ENCODE results near the gene GTPBP10. TPM values are rescaled to one million over a fixed set of nuclear protein-coding genes. Genes with fewer than 3 reads are reported as not detected.

The GTPBP10 gene
- total RNA-seq, 1 donor from 2014 or later: 9.0 TPM

DNA sequence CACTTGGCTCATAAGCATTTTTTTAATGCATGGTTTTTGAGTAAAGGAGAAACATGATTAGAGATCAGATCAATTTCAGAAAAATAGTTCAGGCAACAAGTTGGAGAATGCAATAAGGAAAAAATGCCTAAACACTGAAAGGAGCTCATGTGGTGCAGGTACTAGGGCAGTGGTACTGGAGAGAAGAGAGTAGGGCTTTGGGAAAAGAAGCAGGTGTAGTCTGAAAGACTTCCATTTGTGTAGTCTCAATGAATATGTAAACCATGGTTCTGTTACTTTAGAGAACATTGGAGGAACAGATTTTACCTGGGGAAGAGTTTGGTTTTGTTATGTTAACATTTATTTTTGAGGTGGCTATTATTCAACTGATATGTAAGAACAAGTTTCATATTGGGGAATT is 5.5 kb downstream of the GTPBP10 start:
- DNase-seq (ENCODE audit: extremely low read depth, low read depth, low spot score): no peak

GRCh38 chr7:90383422-90383821 is 36.9 kb downstream of the GTPBP10 start:
- no peak for DNase-seq (ENCODE audit: extremely low read depth, low read depth, low spot score)

- peak; percentile 29 for DNase-seq (ENCODE audit: extremely low read depth, low read depth, low spot score)
Observed at GRCh38 chr7:90383861-90384260, 37.3 kb downstream of the GTPBP10 start.

GRCh38 chr7:90384433-90384832 is 37.9 kb downstream of the GTPBP10 start:
- DNase-seq (ENCODE audit: extremely low read depth, low read depth, low spot score): no peak

DNA sequence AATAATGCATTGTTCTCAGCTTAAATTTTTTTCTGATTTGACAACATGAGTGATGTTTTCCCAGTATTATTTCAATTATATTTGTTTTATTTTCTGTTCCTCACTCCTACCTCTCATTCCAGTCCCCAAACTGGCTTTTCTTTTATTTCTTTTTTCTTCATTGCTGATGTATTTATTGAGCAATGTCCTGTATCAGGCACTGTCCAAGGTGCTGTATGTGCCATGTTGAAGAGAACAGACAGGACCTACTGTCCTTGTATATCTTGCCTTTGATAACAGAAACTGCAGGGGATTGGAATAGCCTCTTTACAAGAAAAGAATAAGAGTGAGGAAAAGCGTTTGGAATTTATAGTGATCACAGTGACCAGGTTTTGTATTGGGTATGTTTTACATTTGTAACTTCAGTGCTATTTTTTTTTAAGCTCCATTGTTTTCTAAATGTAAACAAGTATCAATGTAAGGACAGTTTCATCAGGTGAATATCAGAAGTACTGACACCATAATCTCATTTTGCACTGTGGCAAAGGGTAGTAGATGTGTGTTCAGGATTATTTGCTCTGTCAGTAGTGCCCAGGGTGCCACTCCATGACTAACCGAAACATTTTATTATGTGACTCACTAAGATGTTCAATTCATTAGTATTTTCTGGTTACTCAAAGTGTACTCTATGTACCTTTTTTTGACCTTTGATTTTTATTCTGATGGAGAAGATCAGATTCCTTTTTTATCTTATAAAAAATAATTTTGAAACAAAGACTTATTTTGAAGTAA is 41.1 kb downstream of the GTPBP10 start:
- no peak for DNase-seq (ENCODE audit: extremely low read depth, low read depth, low spot score)

GRCh38 chr7:90390926-90391325 is 44.4 kb downstream of the GTPBP10 start:
- no peak for DNase-seq (ENCODE audit: extremely low read depth, low read depth, low spot score)

GRCh38 chr7:90391488-90391887 is 45.0 kb downstream of the GTPBP10 start:
- DNase-seq (ENCODE audit: extremely low read depth, low read depth, low spot score): no peak

DNA sequence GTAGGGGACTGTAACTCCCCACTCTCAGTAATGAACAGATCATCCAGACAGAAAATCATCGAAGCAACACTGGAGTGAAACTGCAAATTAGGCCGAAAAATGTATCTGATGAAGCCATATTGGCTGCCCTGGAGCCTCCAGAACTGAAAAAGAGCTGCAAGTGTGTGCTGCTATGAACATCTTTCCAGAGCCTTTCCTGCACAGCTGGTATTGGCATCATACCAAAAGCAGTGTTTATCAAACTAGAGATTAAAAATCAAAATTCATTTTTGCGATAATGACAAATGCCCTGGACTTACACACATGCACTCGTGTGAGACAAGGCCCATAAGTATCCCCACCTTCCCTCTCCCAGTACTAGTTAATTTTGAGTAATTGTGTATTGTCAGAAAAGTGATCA is 49.9 kb downstream of the GTPBP10 start:
- no peak for DNase-seq (ENCODE audit: extremely low read depth, low read depth, low spot score)

DNA sequence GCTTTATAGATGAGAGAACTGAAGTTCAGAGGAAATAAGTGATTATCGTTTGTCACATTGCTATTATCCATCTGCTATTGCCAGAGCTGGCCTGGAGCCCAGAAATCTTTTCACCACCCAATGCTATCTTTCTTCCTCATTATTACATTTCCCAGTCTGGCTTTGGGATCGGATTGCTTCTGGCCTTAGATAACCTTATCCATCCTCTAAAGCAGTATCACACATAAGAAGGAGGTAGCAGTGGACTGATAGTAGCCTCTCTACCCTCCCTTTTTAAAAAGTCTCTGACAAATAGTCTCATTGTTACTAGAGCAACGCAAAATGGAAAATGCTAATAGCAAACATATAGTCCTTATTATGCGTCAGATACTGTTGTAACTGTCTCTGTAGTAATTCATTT is 55.5 kb downstream of the GTPBP10 start:
- no peak for DNase-seq (ENCODE audit: extremely low read depth, low read depth, low spot score)

DNA sequence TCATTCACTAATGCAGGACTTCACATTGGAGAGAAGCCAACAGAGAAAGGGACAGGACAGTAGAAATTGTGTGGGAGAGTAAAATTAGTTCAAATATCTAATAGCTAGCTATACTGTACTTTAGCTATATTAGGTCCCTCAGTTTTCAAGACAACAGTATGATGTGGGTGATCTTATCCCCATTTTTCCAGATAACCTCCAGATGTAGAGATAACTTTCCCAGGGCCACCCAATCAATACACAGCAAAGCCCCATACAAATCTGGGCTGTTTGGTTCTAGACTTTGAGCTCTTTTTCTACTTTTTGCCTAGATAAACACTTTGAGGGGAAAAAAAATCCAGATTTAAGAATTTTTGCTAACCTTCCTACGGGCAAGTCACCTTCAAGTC is 56.3 kb downstream of the GTPBP10 start:
- no peak for DNase-seq (ENCODE audit: extremely low read depth, low read depth, low spot score)

GRCh38 chr7:90403174-90404113 is 56.9 kb downstream of the GTPBP10 start, which contains the start of gene CLDN12:
Gene CLDN12 (plus strand): TSS chr7:90403461. CDS start chr7:90412677, 9,216 bp downstream.
- no peak for DNase-seq (ENCODE audit: extremely low read depth, low read depth, low spot score)

DNA sequence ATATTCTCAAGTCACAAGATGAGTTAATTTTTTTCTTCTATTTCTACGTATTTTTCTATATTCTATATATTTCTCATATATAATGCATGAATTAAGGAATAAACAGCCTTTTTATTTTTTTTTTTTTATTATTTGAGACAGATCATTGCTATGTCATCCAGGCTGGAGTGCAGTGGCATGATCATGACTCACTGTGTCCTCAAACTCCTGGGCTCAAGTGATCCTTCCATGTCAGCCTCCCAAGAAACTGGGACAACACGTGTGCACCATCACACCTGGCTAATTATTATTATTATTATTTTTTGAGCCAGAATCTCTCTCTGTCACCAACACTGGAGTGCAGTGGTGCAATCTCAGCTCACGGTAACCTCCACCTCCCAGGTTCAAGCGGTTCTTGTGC is 58.3 kb downstream of the GTPBP10 start:
- no peak for DNase-seq (ENCODE audit: extremely low read depth, low read depth, low spot score)

GRCh38 chr7:90407484-90407821 is 60.9 kb downstream of the GTPBP10 start:
- no peak for DNase-seq (ENCODE audit: extremely low read depth, low read depth, low spot score)

DNA sequence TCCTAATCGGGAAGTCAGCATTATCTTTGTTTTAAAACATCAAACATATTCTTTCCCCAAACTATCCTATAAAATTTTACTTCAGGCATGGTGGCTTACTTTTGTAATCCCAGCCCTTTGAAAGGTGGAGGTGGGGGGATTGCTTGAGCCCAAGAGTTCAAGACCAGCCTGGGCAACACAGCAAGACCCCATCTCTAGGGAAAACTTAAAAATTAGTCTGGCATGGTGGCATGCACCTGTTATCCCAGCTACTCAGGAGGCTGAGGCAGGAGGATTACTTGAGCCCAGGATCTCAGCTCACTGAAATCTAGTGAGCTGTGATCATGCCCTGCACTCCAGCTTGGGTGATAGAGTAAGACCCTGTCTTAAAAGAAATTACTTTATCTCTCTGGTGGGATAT is 61.6 kb downstream of the GTPBP10 start:
- DNase-seq (ENCODE audit: extremely low read depth, low read depth, low spot score): no peak

DNA sequence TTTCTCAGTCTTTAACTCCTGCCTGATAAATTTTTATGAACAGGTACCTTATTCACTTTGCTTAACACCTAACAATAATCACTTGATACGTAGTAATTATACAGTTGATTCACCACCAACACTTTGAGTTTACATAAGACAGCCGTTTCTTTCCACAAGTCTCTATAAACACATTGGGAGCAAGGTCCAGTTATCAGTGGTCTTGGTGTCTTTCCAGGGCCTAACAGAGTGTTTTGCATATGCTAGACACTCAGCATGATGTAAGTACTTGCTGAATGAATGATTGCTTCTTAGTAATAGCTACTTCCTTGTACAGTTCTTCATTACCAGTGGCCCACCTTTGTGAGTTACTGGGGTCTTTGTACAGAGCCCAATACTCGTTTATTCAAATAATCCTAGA is 63.2 kb downstream of the GTPBP10 start:
- DNase-seq (ENCODE audit: extremely low read depth, low read depth, low spot score): no peak

GRCh38 chr7:90411510-90411909 is 65.0 kb downstream of the GTPBP10 start:
- no peak for DNase-seq (ENCODE audit: extremely low read depth, low read depth, low spot score)

- DNase-seq (ENCODE audit: extremely low read depth, low read depth, low spot score): no peak
Observed at GRCh38 chr7:90412458-90413184, 66.1 kb downstream of the GTPBP10 start.

DNA sequence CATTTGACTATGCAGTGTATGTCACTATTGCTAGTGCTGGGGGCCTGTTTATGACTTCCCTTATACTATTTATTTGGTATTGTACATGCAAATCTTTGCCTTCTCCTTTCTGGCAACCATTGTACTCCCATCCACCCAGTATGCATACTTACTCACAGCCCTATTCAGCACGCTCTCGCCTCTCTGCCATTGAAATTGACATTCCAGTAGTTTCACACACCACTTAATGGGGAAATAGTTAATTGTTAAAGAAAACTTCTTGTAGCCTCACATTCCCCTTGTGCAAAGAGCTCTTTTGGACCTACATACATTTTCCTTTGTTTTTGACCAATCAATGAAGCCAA is 66.6 kb downstream of the GTPBP10 start:
- no peak for DNase-seq (ENCODE audit: extremely low read depth, low read depth, low spot score)

- DNase-seq (ENCODE audit: extremely low read depth, low read depth, low spot score): no peak
Observed at GRCh38 chr7:90421651-90422050, 75.1 kb downstream of the GTPBP10 start.

GRCh38 chr7:90424720-90425119 is 78.2 kb downstream of the GTPBP10 start:
- no peak for DNase-seq (ENCODE audit: extremely low read depth, low read depth, low spot score)

DNA sequence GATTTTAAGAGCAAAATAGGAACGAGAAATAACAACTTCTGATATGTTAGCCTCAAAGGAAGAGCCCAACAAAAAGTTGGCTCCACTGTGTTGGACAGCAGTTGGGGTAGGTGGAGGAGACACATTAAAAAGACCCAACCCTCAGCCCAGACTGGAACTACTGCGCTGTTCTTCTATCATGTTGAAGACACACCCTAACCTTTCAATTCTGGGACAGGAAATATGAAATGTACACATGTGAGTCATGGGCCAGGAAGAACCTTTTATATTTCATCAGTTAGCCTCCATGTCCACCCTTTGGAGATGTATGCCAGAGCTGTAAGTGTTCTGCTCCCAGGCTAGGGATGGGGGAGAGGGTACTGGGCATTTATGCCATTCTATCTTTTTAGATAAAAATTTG is 78.9 kb downstream of the GTPBP10 start:
- DNase-seq (ENCODE audit: extremely low read depth, low read depth, low spot score): no peak

Data from glomerular endothelial cell (primary cell).